GM20000 (cell line): Measurements from ENCODE around the gene TBCEL.

Source experiments
- DNase-seq: peaks from one replicate; pipeline ENCODE4 v3.0.0; 2012; ENCODE audit warnings: low spot score
- TF ChIP-seq, protein P1 (sequence below): IDR thresholded peaks from 2 replicates; pipeline ENCODE4 v1.5.1; 2012; ENCODE audit warnings: mild to moderate bottlenecking, control low read depth; ENCODE audit errors: extremely low read depth, missing control alignments

TBCEL gene

GRCh38 chr11:121132211-121132976, 108.5 kb downstream of the TBCEL start:
- no peak for DNase-seq

DNA sequence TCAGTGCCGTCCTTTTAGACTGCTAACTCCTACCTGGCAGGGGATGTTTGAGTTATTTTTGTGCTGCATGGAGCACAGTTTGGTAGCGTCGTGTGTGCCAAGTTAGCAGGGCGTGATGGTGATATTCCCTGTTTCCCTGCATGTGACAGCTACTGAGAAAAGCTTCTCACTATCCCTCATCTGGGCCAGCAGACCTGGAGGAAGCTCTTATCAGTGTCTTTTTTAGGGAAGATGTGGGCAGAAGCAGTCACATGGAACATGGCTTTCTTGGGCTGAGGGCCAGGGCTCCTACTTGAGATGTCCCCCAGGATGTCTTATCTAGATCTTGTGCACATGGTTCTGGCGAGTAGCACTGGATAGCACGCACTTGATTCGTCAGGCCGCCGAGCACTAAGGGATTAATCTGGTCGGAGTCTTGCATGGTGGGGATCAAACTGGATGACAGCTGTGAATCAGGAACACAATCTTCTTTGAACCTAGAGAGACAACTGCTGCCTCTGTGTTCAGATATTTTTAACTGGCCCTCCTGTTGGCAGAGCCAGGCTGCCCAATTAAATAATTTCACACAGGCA, 110.9 kb downstream of the TBCEL start:
- TF ChIP-seq, protein P1, sequence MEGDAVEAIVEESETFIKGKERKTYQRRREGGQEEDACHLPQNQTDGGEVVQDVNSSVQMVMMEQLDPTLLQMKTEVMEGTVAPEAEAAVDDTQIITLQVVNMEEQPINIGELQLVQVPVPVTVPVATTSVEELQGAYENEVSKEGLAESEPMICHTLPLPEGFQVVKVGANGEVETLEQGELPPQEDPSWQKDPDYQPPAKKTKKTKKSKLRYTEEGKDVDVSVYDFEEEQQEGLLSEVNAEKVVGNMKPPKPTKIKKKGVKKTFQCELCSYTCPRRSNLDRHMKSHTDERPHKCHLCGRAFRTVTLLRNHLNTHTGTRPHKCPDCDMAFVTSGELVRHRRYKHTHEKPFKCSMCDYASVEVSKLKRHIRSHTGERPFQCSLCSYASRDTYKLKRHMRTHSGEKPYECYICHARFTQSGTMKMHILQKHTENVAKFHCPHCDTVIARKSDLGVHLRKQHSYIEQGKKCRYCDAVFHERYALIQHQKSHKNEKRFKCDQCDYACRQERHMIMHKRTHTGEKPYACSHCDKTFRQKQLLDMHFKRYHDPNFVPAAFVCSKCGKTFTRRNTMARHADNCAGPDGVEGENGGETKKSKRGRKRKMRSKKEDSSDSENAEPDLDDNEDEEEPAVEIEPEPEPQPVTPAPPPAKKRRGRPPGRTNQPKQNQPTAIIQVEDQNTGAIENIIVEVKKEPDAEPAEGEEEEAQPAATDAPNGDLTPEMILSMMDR = no peak
- no peak for DNase-seq

More at GRCh38 chr11:121132211-121132976, 108.5 kb downstream of the TBCEL start:
- TF ChIP-seq, protein P1 = no peak

DNA sequence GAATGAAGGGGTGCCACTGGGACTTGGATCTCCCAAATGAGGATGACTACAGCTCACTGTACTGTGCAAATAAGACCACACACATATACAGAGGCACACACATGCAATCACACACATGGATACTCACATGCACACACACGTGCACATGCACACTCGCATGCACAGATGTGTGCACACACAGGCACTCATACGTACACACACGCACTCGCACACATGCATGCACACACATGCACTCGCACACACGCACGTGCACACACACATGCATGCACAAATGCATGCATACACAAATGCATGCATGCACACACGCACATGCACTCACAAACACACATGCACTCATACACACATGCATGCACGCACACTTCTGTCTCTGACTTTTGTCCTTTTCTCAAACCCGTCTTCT, 113.1 kb downstream of the TBCEL start:
- TF ChIP-seq, protein P1 = no peak
- DNase-seq = no peak

GRCh38 chr11:121138259-121138658, 114.4 kb downstream of the TBCEL start:
- no peak for DNase-seq
- TF ChIP-seq, protein P1 = no peak

DNA sequence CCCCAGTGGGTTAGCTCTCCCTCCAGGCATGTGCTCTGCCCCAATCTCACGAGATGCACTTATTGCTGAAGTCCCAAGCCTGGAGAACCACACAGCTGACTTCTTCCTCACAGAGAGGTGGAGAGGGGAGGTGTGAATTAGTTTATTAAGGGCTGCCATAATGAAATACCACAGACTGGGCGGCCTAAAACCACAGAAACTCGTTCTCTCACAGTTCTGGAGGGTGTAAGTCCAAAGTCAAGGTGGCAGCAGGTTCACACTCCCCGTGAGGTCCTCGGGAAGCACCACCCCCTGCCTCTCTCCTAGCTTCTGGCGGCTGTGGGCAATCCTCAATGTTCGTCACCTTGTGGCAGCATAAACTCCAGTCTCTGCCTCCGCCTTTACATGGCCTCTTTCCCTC, 116.5 kb downstream of the TBCEL start:
- TF ChIP-seq, protein P1 = no peak
- no peak for DNase-seq
